Endometrium (tissue), 2 donors: ENCODE measurements around the gene MOB2.
"Not testable (repeated sequence)": the region's sequence is repeated elsewhere in the genome, so short reads cannot be mapped to it uniquely, and the experiment has no call there.

ENCODE experiments used
- FAIRE-seq: peaks from 2 replicates; lab custom pipeline; 2012; peaks lifted over from hg19 to GRCh38; lab: Jason Lieb, UNC
- donor health status: control.
- donor health status: control.

The MOB2 gene

GRCh38 chr11:1517117-1518005 lies 30.8 kb upstream of the MOB2 start:
- no peak for FAIRE-seq

- FAIRE-seq, result no peak
These were observed 29.9 kb upstream of the MOB2 start for GRCh38 chr11:1516273-1517067.

- no peak for FAIRE-seq
These were observed 28.8 kb upstream of the MOB2 start for GRCh38 chr11:1515082-1516060.

DNA sequence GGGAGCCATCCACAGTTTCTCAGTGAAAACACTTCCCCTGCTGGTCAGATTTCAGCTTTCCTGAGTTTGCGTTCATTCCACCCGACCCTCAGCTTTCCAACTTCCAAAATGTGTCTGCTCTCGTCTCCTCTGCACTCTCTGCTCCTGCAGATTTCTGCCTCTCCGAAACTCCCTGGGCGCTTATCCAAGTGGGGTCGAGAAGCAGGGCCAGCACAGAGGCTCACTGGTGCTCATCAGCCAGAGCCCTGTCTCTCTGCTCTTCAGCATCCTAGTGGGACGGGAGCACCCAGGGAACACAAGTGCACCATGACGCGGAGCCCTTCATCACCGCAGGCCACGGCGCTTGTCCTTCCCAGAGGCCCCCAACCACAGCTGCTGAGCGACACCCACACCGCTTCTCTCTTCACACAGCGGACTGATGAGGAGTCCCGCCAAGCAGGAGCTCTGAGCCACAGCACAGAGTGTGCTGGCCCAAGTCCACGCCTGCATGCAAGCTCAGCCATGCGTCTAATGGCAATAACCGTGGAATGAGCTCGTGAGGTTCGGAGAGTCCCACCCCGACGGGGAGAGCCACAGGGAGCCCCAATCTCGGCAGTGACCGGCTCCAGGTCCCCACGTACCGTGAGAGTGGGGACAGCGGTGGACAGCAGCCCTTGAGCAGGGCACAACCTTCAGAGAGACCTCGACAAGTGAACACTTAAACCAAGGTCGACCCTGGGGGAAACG lies 27.9 kb upstream of the MOB2 start:
- FAIRE-seq, result no peak

- no peak for FAIRE-seq
These were observed 27.0 kb upstream of the MOB2 start for GRCh38 chr11:1513326-1514296.

DNA sequence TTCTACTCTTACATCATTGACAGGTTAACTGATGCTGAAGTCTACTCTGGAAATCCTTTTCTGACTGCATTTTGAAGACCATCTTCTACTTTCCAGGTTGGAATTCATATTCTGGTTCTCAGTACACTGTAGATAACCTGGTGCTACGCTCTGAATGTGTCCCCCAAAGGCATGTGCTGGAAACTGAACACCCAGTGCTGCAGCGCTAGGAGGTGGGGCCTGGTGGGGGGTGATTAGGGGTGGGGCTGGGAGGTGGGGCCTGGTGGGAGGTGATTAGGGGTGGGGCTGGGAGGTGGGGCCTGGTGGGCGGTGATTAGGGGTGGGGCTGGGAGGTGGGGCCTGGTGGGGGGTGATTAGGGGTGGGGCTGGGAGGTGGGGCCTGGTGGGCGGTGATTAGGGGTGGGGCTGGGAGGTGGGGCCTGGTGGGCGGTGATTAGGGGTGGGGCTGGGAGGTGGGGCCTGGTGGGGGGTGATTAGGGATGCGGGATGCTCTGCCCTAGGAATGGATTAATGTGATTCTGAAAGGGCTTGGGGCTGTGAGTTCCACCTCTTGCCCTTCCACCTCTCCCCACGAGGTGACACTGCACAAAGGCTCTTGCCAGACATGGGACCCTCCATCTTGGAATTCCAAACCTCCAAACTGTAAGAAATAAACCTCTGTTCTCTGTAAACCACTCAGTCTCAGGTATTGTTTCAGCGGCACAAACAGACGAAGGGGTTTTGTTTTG lies 26.1 kb upstream of the MOB2 start:
- not testable (repeated sequence) for FAIRE-seq

GRCh38 chr11:1511937-1512496 lies 25.4 kb upstream of the MOB2 start:
- FAIRE-seq, result no peak

GRCh38 chr11:1510928-1511327 lies 24.3 kb upstream of the MOB2 start:
- no peak for FAIRE-seq

DNA sequence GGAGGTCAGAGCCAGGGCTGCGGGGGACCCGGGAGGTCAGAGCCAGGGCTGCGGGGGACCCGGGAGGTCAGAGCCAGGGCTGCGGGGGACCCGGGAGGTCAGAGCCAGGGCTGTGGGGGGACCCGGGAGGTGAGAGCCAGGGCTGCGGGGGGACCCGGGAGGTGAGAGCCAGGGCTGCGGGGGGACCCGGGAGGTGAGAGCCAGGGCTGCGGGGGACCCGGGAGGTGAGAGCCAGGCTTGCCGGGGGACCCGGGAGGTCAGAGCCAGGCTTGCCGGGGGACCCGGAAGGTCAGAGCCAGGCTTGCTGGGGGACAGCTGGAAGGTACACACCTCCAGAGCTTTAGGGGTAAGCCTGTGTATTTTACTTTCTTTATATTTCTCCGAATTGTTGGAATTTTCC lies 23.8 kb upstream of the MOB2 start:
- FAIRE-seq, result not testable (repeated sequence)

DNA sequence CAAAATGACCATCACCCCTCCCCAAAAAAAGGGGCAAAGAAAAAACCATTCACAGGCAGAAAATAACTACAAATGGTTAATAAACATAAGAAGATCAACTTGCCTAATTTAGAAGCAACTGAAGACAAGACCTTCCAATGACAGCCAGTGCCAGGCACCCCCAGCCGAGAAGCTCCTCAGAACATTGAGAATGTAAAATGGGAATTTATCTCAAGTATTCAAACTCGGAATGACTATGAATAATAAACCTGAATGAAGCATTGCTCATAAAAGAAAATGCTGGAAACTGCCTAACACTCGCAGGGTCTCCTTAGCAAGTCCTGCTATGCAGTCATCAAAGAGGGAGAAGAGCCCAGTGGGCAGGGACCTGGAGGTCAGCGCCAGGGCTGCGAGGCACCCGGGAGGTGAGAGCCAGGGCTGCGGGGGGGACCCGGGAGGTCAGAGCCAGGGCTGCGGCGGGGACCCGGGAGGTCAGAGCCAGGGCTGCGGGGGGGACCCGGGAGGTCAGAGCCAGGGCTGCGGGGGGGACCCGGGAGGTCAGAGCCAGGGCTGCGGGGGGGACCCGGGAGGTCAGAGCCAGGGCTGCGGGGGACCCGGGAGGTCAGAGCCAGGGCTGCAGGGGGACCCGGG lies 23.2 kb upstream of the MOB2 start:
- no peak for FAIRE-seq

DNA sequence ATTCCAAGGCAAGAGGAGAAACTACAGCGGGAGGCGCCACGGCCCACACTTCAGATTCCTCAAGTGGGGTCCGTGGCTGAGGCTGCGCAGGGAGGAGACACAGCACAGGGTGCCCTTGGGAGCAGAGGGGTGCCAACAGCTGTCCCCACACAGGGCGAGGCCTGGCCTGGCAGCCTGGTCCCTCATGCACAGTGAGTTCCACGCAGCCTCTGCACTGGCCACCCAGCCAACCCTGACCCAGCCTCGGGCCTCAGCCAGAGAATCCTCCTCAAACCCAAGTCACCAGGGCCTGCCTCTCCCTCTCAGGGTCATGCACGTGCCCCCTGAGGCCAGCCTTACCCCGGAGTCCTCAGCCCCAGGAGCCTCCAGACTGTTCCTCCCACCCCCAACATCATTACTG lies 22.4 kb upstream of the MOB2 start:
- no peak for FAIRE-seq

- FAIRE-seq, result no peak
These were observed 21.9 kb upstream of the MOB2 start for GRCh38 chr11:1508491-1508891.

GRCh38 chr11:1507381-1508140 lies 21.0 kb upstream of the MOB2 start:
- no peak for FAIRE-seq

- no peak for FAIRE-seq
These were observed 20.4 kb upstream of the MOB2 start for GRCh38 chr11:1506981-1507380.

- no peak for FAIRE-seq
These were observed 18.9 kb upstream of the MOB2 start for GRCh38 chr11:1505480-1505879.

DNA sequence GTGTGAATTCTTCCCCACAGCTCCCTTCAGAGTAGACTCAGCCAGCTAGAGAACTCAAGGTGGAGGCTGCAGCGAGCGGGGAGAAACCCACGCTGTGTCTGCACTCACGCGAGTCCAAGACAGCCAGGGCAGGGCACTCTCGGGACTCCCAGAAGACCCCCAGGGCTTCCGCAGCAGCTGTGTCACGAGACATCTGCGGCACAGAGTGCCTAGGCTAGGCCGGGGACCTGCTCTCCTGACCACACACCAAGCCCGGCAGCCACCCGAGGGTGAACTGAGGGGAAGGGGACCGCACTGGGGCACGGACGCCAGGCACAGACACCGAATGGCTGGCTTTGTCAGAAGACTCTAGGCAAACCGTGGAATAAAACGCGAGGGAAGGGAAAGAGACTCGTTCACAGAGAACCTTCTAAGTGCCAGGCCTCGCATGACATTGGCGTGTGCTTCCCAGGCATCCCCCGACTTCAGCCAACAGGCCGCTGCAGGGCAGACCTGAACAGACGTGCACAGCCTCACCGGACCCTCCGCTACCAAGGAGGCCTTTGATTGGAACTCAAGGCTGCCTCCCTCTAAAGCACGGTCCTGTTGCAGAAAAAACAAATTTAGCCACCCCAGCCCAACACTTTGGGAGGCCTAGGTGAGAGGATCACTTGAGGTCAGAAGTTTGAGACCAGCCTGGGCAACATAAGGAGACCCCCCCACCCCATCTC lies 18.2 kb upstream of the MOB2 start:
- FAIRE-seq, result no peak

DNA sequence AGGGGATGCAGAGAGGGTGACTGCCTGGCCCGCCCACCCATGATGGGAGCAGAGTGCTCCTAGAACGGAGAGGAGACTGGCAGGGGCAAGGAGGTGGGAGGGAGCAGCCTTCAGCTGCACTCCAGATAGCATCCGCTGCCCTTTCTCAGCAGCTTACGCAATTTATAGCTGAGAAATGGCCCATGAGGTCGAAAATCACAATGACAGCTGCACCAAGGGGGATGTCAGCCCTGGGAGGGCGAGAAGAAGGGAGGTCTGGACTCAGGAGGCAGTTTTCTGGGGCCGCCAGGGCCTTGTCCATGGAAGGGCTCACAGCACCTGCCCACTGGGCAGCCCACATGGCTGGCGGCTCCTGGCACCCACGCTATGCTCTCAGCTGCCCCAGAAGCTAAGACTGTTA lies 17.6 kb upstream of the MOB2 start:
- no peak for FAIRE-seq
